GM12878 (cell line): Measurements from ENCODE around the gene NUDT22. TPM values are rescaled to one million over a fixed set of nuclear protein-coding genes. Genes with fewer than 3 reads are reported as not detected.
A peak's percentile ranks its signal among the peaks of the same experiment; 100 is the strongest.

ENCODE experiments used
- ATAC-seq: fragments of 200-7000 bp; cut with Tn5 transposase; 3 replicates; pipeline ENCODE4 v1.9.1; 2020; ENCODE audit warnings: mild to moderate bottlenecking, moderate library complexity
- BruUV-seq: library from RNA; stranded (reverse); fragments of 400-500 nt; replicated peaks from 2 replicates; lab custom pipeline; 2021; lab: Mats Ljungman, UMichigan
- CTCF ChIA-PET: fragments of 300-600 bp; sonication (Branson Sonifier 250); formaldehyde crosslinking; extraction: SDS; loops from one replicate; lab custom pipeline; 2021; ENCODE audit warnings: inconsistent platforms; lab: Yijun Ruan, JAX
- POLR2A ChIA-PET: fragments of 350-600 bp; formaldehyde crosslinking; extraction: SDS; loops from one replicate; lab custom pipeline; 2021; ENCODE audit warnings: inconsistent platforms; lab: Charles Lee
- RAD21 ChIA-PET: fragments of 300-600 bp; sonication (Branson Sonifier 250); formaldehyde crosslinking; loops from one replicate; lab custom pipeline; 2023; ENCODE audit warnings: antibody characterized with exemption; ENCODE audit not compliant: unreplicated experiment; lab: Charles Lee
- SMC1A ChIA-PET: fragments of 300-600 bp; sonication (Branson Sonifier 250); formaldehyde crosslinking; loops from one replicate; lab custom pipeline; 2023; ENCODE audit not compliant: unreplicated experiment, uncharacterized antibody; lab: Charles Lee
- DNase-seq: peaks from one replicate; pipeline ENCODE4 v3.0.0-alpha.2; 2011; ENCODE audit warnings: low read depth, low spot score
- FAIRE-seq: peaks from 3 replicates; lab custom pipeline; 2011; peaks lifted over from hg19 to GRCh38; lab: Jason Lieb, UNC
- H2AFZ ChIP-seq: 2 replicates; pipeline ENCODE4 v1.6.0; 2011; ENCODE audit warnings: low read depth, low read length, control low read depth; ENCODE audit not compliant: control insufficient read depth
- H3K27ac ChIP-seq: 2 replicates; pipeline ENCODE4 v1.5.1; 2011; ENCODE audit warnings: control low read depth; ENCODE audit not compliant: control insufficient read depth, insufficient read depth
- H3K27me3 ChIP-seq, 2 experiments: replicated peaks in 1 of 2; 2 replicates each; pipeline versions ENCODE4 v1.6.0 to v1.6.1; 2011; ENCODE audit warnings: low read length in 1 of 2; ENCODE audit not compliant: control insufficient read depth in 2 of 2, insufficient read depth in 2 of 2
- H3K36me3 ChIP-seq, 2 experiments: 2 replicates each; pipeline ENCODE4 v1.5.1; 2011; ENCODE audit warnings: low read length in 1 of 2; ENCODE audit not compliant: control insufficient read depth in 2 of 2, insufficient read depth in 2 of 2
- H3K4me1 ChIP-seq: 2 replicates; pipeline ENCODE4 v1.6.1; 2011; ENCODE audit warnings: mild to moderate bottlenecking, low read length, moderate library complexity, mixed read lengths; ENCODE audit not compliant: control insufficient read depth, insufficient read depth
- H3K4me2 ChIP-seq: 2 replicates; pipeline ENCODE4 v1.6.0; 2011; ENCODE audit warnings: control low read depth; ENCODE audit not compliant: control insufficient read depth, insufficient read depth
- H3K4me3 ChIP-seq: fragments of 200-600 bp; sonication (generic); 2 replicates; pipeline ENCODE4 v1.5.1; 2016
- H3K79me2 ChIP-seq: 2 replicates; pipeline ENCODE4 v1.6.0; 2011; ENCODE audit warnings: low read length; ENCODE audit not compliant: control insufficient read depth, insufficient read depth
- H3K9ac ChIP-seq: 2 replicates; pipeline ENCODE4 v1.8.0; 2011; ENCODE audit warnings: low read length, control low read depth, mixed read lengths; ENCODE audit not compliant: control insufficient read depth, insufficient read depth
- H3K9me3 ChIP-seq: replicated peaks from 3 replicates; pipeline ENCODE4 v1.5.1; 2011; ENCODE audit warnings: mild to moderate bottlenecking, low read length; ENCODE audit not compliant: control insufficient read depth, insufficient read depth
- H4K20me1 ChIP-seq: 2 replicates; pipeline ENCODE4 v1.6.0; 2011; ENCODE audit not compliant: control insufficient read depth, insufficient read depth
- BCL3 ChIP-seq: IDR thresholded peaks from 2 replicates; pipeline ENCODE4 v1.6.1; 2011; ENCODE audit warnings: borderline replicate concordance, low read depth, mild to moderate bottlenecking, moderate library complexity, low read length; ENCODE audit not compliant: insufficient read depth, poor library complexity, severe bottlenecking
- CEBPB ChIP-seq, 2 experiments: fragments of 150-350 bp in 1 of 2; IDR thresholded peaks; 2 replicates each; pipeline ENCODE4 v1.6.1; 2012 to 2014; ENCODE audit warnings: low read depth in 2 of 2, low read length in 2 of 2, borderline replicate concordance in 1 of 2, inconsistent platforms in 1 of 2
- ELK1 ChIP-seq: IDR thresholded peaks from 2 replicates; pipeline ENCODE4 v1.6.1; 2012; ENCODE audit warnings: low read depth, low read length, improper control_type of control experiment
- ESRRA ChIP-seq: IDR thresholded peaks from 2 replicates; pipeline ENCODE4 v1.6.1; 2012; ENCODE audit warnings: mild to moderate bottlenecking, low read length, improper control_type of control experiment
- FOXM1 ChIP-seq: IDR thresholded peaks from 2 replicates; pipeline ENCODE4 v1.6.1; 2012; ENCODE audit warnings: low read depth, mild to moderate bottlenecking, inconsistent platforms, low read length, moderate library complexity
- GABPA ChIP-seq: IDR thresholded peaks from 2 replicates; pipeline ENCODE4 v1.6.1; 2014; ENCODE audit warnings: antibody characterized with exemption, low read depth, mild to moderate bottlenecking, inconsistent platforms
- GATAD2B ChIP-seq: fragments of 450-650 bp; conservative IDR thresholded peaks from 2 replicates; pipeline ENCODE4 v1.6.1; 2017; ENCODE audit warnings: low read depth, mild to moderate bottlenecking, moderate library complexity
- HCFC1 ChIP-seq: fragments of 150-350 bp; IDR thresholded peaks from 2 replicates; pipeline ENCODE4 v1.6.1; 2014; ENCODE audit warnings: low read length
- HDAC2 ChIP-seq: fragments of 200-600 bp; sonication (generic); IDR thresholded peaks from 2 replicates; pipeline ENCODE4 v1.6.1; 2017
- KLF5 ChIP-seq: fragments of 450-650 bp; IDR thresholded peaks from 2 replicates; pipeline ENCODE4 v1.6.1; 2014; ENCODE audit warnings: mild to moderate bottlenecking; ENCODE audit not compliant: partially characterized antibody
- MEF2B ChIP-seq: fragments of 450-650 bp; IDR thresholded peaks from 2 replicates; pipeline ENCODE4 v1.6.1; 2018; ENCODE audit warnings: mild to moderate bottlenecking, moderate library complexity; ENCODE audit not compliant: partially characterized antibody, poor library complexity, severe bottlenecking
- NFYB ChIP-seq: IDR thresholded peaks from 2 replicates; pipeline ENCODE4 v1.6.1; 2011; ENCODE audit warnings: low read depth, mild to moderate bottlenecking, low read length, improper control_type of control experiment, moderate library complexity; ENCODE audit not compliant: insufficient read depth
- NR2F1 ChIP-seq: fragments of 450-650 bp; conservative IDR thresholded peaks from 2 replicates; pipeline ENCODE4 v1.6.1; 2017; ENCODE audit warnings: mild to moderate bottlenecking
- SKIL ChIP-seq: fragments of 450-650 bp; IDR thresholded peaks from 2 replicates; pipeline ENCODE4 v1.6.1; 2017; ENCODE audit warnings: mild to moderate bottlenecking, low read depth, inconsistent platforms; ENCODE audit not compliant: poor library complexity, severe bottlenecking
- SPI1 ChIP-seq: IDR thresholded peaks from 2 replicates; pipeline ENCODE4 v1.6.1; 2011; ENCODE audit warnings: low read depth, mild to moderate bottlenecking, low read length, moderate library complexity, borderline replicate concordance; ENCODE audit not compliant: insufficient read depth
- STAT3 ChIP-seq: IDR thresholded peaks from 2 replicates; pipeline ENCODE4 v1.6.1; 2011; ENCODE audit warnings: low read depth, low read length, improper control_type of control experiment
- TARDBP ChIP-seq: IDR thresholded peaks from 2 replicates; pipeline ENCODE4 v1.6.1; 2016; ENCODE audit warnings: borderline replicate concordance
- WGBS: methylation state at CpG from one replicate; pipeline ENCODE4 v1.1.6; 2016; ENCODE audit warnings: low lambda C conversion rate; ENCODE audit not compliant: insufficient replicate concordance, insufficient coverage; ENCODE audit errors: missing lambda C conversion rate; 5-methylcytosine and 5-hydroxymethylcytosine counted together
- in situ Hi-C: fragments of 300-500 bp; cut with MboI; formaldehyde crosslinking; loops from 9 replicates; pipeline ENCODE4 v1.14.3; 2018; ENCODE audit warnings: mixed read lengths
- intact Hi-C: fragments of 100-400 bp; cut with micrococcal nuclease; formaldehyde crosslinking; loops from one replicate; pipeline ENCODE4 v1.14.2; 2022; ENCODE audit not compliant: unreplicated experiment
- polyA plus RNA-seq, 11 experiments: library from polyadenylated mRNA; depleted of rRNA in 4 of 11; unstranded in 6 of 11; stranded (reverse) in 5 of 11; fragments of >200 nt; fragmentation: Nextera tagmentation in 4 of 11; fragmentation: Illumina TruSeq in 1 of 11; extraction: Ambion mirVana in 4 of 11; extraction: Trizol in 1 of 11; gene quantifications; 1 replicate in 1 of 11; 2 replicates in 10 of 11; pipeline versions ENCODE4 v1.2.1 to v1.2.3, GENCODE V29; 2011 to 2016; ENCODE audit warnings: inconsistent platforms in 2 of 11, missing spikeins in 2 of 11, low read depth in 1 of 11
- total RNA-seq, 4 experiments: library from RNA; depleted of rRNA in 3 of 4; stranded (reverse); fragments of >200 nt in 3 of 4; fragmentation: Illumina TruSeq in 1 of 4; extraction: Trizol in 1 of 4; gene quantifications; 2 replicates each; pipeline versions ENCODE4 v1.2.1 to v1.2.3, GENCODE V29; 2013 to 2021

NUDT22 gene
- total and polyA plus RNA-seq, 10 of the 15 experiments (the other 5 are each of a cell fraction or from before 2014, with no cell fraction given): 6.7 to 115 (median 64.7) TPM

GRCh38 chr11:64240435-64241240 lies 14.6 kb downstream of the NUDT22 start, which contains the start of gene FKBP2:
Gene FKBP2 (plus strand): TSS chr11:64241095. CDS start chr11:64242388, 1,293 bp downstream.
- CTCF ChIA-PET: interaction anchor here (0.6 to 6.2 kb wide), 12 partner anchors 10 to 77 kb away, joined by 3 to 31 read pairs (median 4); partner anchors contain the start of genes NUDT22, PLCB3, PRDX5 and TRMT112
- FAIRE-seq (peak; percentile 27), DNase-seq (peak; percentile 87), ATAC-seq (peak; percentile 70)
- SMC1A ChIA-PET: interaction anchor here (0.9 to 5.0 kb wide), 4 partner anchors 14 to 64 kb away, joined by 3 to 40 read pairs (median 4); partner anchors contain the start of genes FERMT3, NUDT22 and TRPT1
- Histone ChIP-seq H3K4me2 (peak within 1 kb of the TSS; percentile 90), H3K79me2 (peaks cover 32% of the 10 kb centered on the region), H3K4me3 (peak within 1 kb of the TSS; percentile 89), H4K20me1 (no peaks in the 10 kb centered on the region), H3K9ac (peak within 1 kb of the TSS; percentile 87), H3K27me3 (no peaks in the 10 kb centered on the region), H3K27ac (peak within 1 kb of the TSS; percentile 92), H2AFZ (peak within 1 kb of the TSS; percentile 82), H3K4me1 (peaks cover 41% of the 10 kb centered on the region), H3K9me3 (no peaks in the 10 kb centered on the region), H3K36me3 (peaks cover 0 to 15% of the 10 kb centered on the region in 2 experiments; a peak in 2 of 4 replicates)
- RAD21 ChIA-PET: interaction anchor here (0.7 to 8.6 kb wide), 11 partner anchors 10 to 77 kb away, joined by 3 to 104 read pairs (median 5); partner anchors contain the start of genes CATSPERZ, FERMT3, NUDT22 and PLCB3
- in situ Hi-C loops (loop anchor here (25.0 kb wide), 1 partner anchor 1622 kb away; the partner anchor contains the start of genes CFL1, EFEMP2 and MUS81), intact Hi-C loops (loop anchor here (2.0 kb wide), 2 partner anchors 36 to 64 kb away; partner anchors contain the start of gene ESRRA)
- BruUV-seq: TSS peak; percentile 95
- POLR2A ChIA-PET: interaction anchor here (0.5 to 7.4 kb wide), 26 partner anchors 9 to 1569 kb away, joined by 3 to 77 read pairs (median 6); partner anchors contain the start of genes BAD, CATSPERZ, DNAJC4 and ESRRA
- 1% methylated on average over 50 of the region's 58 CpGs for WGBS
- TF ChIP-seq HCFC1 (peak; percentile 54), MEF2B (peak; percentile 53), STAT3 (no peak), ESRRA (no peak), CEBPB (IDR thresholded peaks at IDR 0.05; ENCODE audit: borderline replicate concordance in 1 of 2, low read depth in 2 of 2, low read length in 2 of 2) (no peak), SKIL (no peak), GABPA (no peak), KLF5 (no peak), NFYB (peak; percentile 72; the same call in 1 of the 2 replicates), NR2F1 (peak; percentile 92), GATAD2B (peak; percentile 86), ELK1 (peak; percentile 94), HDAC2 (no peak), SPI1 (0 out of 2 replicates have a peak, but pooled peaks have one; percentile 5), TARDBP (no peak), BCL3 (no peak), FOXM1 (no peak)
